ENCODE measurements around the gene TRAF7.
"Not testable (repeated sequence)": the region's sequence is repeated elsewhere in the genome, so short reads cannot be mapped to it uniquely, and the experiment has no call there.

TRAF7 gene

GRCh38 chr16:2122934-2123683 lies 32.5 kb upstream of the TRAF7 start:
- not testable (repeated sequence) for DNase-seq

GRCh38 chr16:2123706-2124376 lies 31.7 kb upstream of the TRAF7 start:
- not testable (repeated sequence) for DNase-seq

DNA sequence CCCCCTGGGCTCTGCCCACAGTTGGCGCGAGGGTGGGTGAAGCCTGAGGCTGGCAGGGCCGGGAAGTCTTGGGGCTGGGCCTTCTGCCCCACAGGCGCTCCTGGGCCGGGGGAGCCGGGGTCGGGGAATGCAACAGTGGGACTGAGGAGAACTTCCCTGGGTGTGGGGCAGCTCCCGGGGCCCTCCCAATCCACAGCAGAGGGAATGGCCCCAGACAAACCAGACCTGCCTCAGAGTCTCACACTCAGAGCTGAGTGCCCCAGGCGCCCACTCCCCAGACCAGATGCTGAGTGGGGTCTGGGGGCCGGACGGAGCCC lies 31.2 kb upstream of the TRAF7 start:
- not testable (repeated sequence) for DNase-seq

- DNase-seq: peak; percentile 86
These were observed 30.7 kb upstream of the TRAF7 start for GRCh38 chr16:2124694-2125444.

GRCh38 chr16:2125609-2126008 lies 30.0 kb upstream of the TRAF7 start:
- DNase-seq: not testable (repeated sequence)

DNA sequence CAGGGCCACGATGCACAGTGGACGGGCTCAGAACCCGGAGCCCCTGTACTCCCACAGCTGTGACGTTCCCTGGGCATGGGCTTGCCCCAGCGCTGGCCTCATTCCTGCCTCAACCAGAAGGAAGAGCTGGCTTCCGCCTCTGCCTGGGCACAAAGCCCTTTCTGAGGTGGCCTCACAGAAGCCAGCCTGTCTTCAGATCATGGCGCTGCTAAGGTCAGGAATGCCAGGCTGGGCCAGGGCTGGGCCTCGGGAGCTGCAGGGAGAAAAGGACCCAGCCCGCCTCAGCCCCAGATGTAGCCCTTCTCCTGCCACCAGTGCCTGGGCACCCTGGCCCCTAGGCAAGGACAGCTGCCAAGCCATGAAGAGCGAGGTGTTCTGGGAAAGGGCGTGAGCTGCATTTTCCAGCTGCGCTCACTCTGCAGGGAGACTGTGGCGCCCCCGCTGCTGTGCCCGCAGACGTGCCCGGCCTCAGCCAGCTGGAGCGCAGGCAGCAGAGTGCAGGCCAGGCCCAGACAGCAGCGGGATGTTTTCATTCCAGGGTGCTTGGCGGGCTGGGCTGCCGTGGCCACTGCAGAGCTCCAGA lies 29.3 kb upstream of the TRAF7 start:
- DNase-seq: peak; percentile 17

DNA sequence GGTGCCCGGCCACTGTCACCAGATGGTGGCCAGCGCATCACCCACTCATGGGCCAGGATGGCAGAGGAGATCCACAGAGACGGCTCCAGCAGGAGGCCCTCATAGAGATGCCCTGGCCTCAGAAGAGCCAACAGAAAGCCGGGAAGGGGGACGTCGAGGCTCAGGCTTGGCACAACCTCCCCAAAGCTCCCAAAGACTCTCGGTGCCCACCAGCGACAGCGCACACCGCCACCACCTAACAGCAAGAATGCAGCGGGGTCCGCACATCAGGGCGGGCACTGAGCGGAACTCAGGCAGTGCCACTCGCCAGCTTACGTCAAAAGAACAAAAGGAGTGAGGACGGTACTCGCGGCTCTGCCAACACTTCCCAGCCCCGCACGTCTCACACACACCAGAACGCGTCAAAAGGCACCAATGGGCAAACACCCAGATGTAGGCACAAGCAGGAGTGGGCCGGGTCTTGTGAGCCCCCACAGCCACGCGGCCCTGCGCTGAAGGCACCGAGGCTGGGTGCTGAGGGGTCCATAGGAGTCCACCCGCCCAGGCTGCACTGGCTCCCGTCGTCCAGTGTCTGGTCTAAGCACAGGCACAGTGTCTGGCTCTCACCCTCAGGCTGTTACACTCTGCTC lies 28.5 kb upstream of the TRAF7 start:
- not testable (repeated sequence) for DNase-seq

- DNase-seq: peak; percentile 70
These were observed 27.8 kb upstream of the TRAF7 start for GRCh38 chr16:2127630-2128280.

DNA sequence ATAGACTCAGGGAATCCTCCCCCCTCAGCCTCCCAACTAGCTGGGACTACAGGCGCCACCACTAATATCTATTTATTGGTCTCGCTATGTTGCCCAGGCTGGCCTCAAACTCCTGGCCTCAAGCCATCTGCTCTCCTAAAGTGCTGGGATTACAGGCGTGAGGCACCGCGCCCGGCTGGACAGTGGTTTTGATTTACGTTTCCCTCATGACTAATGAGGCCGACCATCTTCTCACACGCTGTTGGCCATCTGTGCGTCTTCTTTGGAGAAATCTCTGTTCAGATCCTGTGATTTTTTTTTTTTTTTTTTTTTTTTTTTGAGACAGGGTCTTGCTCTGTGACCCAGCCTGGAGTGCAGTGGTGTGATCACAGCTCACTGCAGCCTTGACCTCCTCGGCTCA lies 26.3 kb upstream of the TRAF7 start:
- peak; percentile 34 for DNase-seq

- DNase-seq: not testable (repeated sequence)
These were observed 25.6 kb upstream of the TRAF7 start for GRCh38 chr16:2129890-2130447.

- DNase-seq: not testable (repeated sequence)
These were observed 21.8 kb upstream of the TRAF7 start for GRCh38 chr16:2133797-2134196.

DNA sequence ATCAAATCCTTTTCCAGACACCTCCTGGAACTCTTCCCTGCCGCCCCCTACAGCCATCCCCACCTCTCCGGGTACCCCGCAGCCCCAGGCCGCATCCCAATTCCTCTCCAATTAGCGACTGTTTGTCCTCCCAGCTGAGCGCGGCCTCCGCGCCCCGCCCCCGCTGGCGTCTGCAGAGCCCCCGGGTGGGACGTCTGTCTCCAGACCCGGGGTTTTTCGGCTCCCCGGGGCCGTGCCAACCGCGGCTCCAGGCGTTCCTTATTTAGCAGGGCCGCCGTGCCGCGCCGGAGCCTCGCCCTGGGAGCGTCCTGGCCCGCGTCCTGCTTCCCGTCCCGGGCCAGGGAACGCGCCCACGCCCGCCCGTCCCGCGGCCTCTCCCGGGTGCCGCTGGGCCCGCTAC lies 20.5 kb upstream of the TRAF7 start:
- not testable (repeated sequence) for DNase-seq

DNA sequence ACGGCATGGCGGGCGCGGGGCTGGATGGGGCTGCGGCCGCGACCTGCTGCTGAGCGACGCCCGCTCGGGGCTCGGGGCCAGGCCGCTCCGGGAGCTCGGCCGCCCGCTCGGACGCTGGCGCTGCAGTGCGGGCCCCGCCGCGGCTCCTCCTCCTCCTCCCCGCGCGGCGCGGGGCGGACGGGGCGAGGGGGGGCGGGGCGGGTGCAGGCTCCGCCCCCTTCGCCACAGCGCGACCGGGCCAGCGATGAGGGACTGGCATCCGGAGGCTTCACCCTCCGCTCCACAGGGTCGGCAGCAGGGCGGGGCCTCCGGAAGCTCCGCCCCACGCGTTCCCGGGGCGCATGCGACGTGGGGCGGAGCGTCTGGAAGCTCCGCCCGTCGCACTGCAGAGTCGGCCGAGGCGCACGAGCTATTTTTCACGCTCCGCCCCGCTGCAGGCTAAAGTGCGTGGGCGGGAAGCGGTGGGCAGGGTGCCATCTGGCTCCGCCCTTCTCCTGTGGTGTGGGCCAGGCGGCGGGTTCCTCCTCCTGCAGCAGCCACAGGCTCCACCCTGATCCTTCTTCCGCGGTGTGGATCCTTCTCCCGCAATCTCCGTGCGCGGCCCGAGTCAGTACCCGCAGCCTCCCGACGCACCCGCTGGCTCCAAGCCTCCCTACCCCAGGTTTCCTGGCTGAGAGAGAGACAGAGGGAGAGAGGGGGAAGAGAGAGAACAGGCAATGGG lies 19.7 kb upstream of the TRAF7 start, which contains the start of gene PKD1:
Gene PKD1, minus strand, starts transcription at position 129 of the 721 bp plus-strand sequence. CDS start 209 bp downstream, outside the sequence.
- DNase-seq: peak; percentile 92

DNA sequence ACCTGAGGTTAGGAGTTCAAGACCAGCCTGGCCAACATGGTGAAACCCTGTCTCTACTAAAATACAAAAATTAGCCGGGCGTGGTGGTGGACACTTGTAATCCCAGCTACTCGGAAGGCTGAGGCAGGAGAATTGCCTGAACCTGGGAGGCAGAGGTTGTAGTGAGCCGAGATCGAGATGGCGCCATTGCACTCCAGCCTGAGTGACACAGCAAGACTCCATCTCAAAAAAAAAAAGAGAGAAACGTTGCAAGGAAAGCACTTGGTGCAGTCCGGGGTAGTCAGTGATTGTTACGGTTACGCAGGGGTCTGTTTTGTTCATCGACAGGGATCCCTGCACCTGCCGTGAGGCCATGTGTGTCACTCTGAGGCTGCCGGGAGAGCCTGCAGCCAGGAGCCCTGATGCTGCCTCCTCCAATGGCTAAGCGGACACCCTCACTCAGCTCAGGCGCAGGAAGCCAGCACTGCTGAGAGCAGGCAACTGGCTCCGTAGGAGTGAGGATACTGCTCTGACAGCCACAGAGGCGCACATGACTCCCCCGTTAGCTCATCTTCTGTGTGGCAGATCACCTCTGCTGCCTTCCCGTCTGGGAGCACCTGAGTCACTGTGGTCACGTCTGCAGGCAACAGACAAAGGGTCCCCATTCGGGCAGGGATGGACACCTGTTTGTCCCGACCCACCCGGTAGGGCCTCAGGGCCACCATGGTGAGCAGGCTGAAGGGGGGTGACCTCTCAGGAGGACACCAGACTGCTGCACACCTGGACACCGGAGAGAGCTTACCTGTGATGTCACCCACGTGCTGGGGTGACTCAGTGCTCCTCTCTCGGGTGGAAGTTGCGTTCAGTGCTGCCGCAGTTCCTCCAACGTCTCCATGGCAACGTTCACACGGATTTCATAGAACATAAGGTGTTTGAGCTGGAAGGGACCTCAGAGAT lies 12.4 kb upstream of the TRAF7 start:
- no peak for DNase-seq

DNA sequence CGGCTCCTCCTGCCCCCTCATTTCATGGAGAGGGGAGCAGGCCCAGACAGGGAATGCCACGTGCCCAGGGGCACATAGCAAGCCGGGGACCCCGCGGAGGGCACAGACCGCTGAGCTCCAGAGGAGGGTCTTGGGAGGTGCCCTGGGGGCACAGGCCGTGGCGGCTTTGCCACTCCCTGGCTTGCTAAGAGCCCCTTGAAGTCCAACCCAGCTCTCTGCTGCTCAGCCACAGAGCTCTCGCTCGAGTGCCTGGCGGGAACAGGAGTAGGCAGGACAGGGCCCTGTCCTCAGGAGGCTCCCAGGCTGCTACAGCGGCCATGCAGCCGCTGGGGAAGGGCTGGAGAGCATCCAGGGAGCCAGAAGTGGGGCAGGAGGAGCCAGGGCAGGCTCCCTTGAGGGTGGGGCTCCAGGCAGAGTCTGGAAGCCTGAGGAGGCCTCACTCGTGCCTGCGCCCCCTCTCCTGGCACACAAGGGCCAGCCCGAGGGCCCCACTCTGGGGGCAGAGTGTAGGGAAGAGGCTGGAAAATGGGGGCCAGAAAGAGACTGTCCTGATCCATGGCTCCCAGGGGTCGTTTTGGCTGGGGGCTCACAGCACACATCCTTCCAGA lies 11.6 kb upstream of the TRAF7 start:
- DNase-seq: no peak

GRCh38 chr16:2145843-2146242 lies 9.7 kb upstream of the TRAF7 start:
- DNase-seq: no peak

DNA sequence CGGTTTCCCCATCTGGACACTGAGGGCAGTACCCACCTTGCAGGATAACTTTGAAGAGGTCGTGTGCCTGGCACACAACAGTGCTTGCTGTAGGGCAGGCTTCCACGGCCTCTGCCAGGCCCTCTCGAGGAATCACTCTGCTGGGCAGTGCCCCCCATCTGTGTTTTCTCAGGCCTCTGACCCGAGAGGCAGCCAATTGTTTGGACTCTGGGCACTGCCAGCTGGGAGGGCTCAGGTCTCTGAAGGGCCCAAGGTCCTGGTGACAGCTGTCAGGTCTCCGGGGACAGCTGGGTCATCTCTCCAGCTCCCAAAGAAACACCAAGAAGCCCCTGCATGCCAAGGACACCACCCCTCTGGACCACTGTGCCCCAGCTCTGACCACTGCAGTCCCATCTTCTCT lies 8.2 kb upstream of the TRAF7 start:
- DNase-seq: no peak

DNA sequence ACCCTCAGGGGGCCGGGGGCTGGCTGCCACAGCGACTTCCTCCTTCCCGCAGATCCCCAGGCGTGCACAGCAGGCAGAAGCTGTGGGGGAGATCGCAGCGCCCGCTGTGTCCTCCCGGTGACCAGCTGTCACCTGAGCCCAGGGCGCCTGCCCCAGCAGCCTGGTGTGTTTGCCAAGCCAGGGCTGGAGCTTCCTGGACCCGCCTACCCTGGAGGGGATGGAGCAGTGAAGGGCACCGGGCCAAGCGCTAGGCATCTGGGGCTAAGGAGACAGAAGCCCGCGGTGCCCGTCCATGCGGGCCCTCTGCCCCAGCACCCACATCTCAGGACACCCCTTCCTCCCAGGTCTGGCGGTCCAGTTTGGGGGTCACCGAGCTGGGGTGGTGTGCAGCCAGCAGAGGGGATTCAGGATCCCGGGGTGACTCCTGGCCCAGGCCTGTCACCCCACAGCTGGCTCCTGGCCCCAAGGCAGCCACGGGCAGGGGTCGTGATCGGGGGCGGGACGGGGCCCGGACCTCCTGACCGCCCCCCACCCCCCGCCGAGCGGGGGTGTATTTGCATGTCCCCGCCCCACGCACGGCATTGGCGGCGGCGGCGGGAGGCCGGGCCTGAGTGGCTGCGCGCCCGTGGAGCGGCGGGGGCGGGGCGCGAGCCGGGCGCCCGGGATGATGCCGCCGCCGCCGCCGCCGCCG lies 7.5 kb upstream of the TRAF7 start, which contains the start of gene RAB26:
Gene RAB26, plus strand, starts transcription at position 645 of the 691 bp plus-strand sequence. CDS start 159 bp downstream, outside the sequence.
- DNase-seq: peak; percentile 35

Measured in fibroblast of skin of right quadriceps (primary cell).